Fibroblast of lung (primary cell): Measurements from ENCODE around the gene TBC1D22A.

Experiments used
- CTCF ChIP-seq, 2 donors: IDR thresholded peaks in 1 of 2; conservative IDR thresholded peaks in 1 of 2; 1 replicate in 1 of 2; 2 replicates in 1 of 2; pipeline ENCODE4 v1.5.1; 2011 to 2012; ENCODE audit warnings: low read length in 2 of 2, control low read depth in 1 of 2, inconsistent platforms in 1 of 2, low read depth in 1 of 2, mild to moderate bottlenecking in 1 of 2
- EZH2 ChIP-seq: IDR thresholded peaks from 2 replicates; pipeline ENCODE4 v1.5.1; 2012; ENCODE audit warnings: low read length, control low read depth, mild to moderate bottlenecking; ENCODE audit errors: missing control alignments

GRCh38 chr22:46727813-46728364 lies 34.6 kb upstream of the TBC1D22A start:
- no peak for TF ChIP-seq CTCF (conservative IDR thresholded peaks at IDR 0.05 in 1 of 2, IDR thresholded peaks at IDR 0.05 in 1 of 2; ENCODE audit: low read depth in 1 of 2, low read length in 2 of 2)
- no peak for TF ChIP-seq EZH2
